ENCODE results near the gene RNF220.

DNA sequence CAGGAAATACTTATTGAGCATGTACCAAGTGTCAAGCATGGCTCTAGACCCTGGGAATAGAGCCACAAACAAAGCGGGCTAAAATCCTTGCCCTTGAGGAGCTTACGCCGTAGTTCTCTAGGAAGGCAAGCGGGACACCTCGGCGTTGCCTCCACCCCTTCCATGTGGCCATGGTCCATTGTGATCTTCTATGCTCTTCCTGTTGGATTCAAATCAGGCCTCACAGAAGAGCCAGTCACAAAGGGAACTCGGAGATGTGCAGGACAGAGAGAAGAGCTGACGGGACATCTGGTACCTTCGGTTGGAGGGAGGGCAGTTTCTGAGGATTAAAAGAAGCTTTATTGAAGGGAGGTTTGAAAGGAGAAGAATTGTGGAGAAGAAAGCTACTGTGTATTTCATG is 139.9 kb downstream of the RNF220 start:
- TF ChIP-seq, protein P1, sequence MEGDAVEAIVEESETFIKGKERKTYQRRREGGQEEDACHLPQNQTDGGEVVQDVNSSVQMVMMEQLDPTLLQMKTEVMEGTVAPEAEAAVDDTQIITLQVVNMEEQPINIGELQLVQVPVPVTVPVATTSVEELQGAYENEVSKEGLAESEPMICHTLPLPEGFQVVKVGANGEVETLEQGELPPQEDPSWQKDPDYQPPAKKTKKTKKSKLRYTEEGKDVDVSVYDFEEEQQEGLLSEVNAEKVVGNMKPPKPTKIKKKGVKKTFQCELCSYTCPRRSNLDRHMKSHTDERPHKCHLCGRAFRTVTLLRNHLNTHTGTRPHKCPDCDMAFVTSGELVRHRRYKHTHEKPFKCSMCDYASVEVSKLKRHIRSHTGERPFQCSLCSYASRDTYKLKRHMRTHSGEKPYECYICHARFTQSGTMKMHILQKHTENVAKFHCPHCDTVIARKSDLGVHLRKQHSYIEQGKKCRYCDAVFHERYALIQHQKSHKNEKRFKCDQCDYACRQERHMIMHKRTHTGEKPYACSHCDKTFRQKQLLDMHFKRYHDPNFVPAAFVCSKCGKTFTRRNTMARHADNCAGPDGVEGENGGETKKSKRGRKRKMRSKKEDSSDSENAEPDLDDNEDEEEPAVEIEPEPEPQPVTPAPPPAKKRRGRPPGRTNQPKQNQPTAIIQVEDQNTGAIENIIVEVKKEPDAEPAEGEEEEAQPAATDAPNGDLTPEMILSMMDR (IDR thresholded peaks at IDR 0.05; ENCODE audit: extremely low read depth in 1 of 2, insufficient read depth in 1 of 2, low read depth in 1 of 2, low read length in 2 of 2): no peak
- TF ChIP-seq POLR2A (IDR thresholded peaks at IDR 0.05; ENCODE audit: low read depth, low read length) (no peak), POLR2AphosphoS5 (IDR thresholded peaks at IDR 0.05; ENCODE audit: insufficient read depth, low read depth, low read length) (no peak), EZH2 (IDR thresholded peaks at IDR 0.05; ENCODE audit: borderline replicate concordance, low read depth, low read length, severe bottlenecking) (no peak), FOS (IDR thresholded peaks at IDR 0.05; ENCODE audit: borderline replicate concordance, insufficient read depth, low read length) (no peak), JUN (IDR thresholded peaks at IDR 0.05; ENCODE audit: borderline replicate concordance, insufficient read depth, insufficient read length, low read depth) (no peak)
- TF ChIP-seq, protein P2, sequence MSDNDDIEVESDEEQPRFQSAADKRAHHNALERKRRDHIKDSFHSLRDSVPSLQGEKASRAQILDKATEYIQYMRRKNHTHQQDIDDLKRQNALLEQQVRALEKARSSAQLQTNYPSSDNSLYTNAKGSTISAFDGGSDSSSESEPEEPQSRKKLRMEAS (IDR thresholded peaks at IDR 0.05; ENCODE audit: insufficient read depth, insufficient read length): no peak
